GM12878 (cell line): Measurements from ENCODE around the gene TTL. TPM values are rescaled to one million over a fixed set of nuclear protein-coding genes. Genes with fewer than 3 reads are reported as not detected.
A peak's percentile ranks its signal among the peaks of the same experiment; 100 is the strongest.

Experiments
- ATAC-seq: fragments of 200-7000 bp; cut with Tn5 transposase; 3 replicates; pipeline ENCODE4 v1.9.1; 2020; ENCODE audit warnings: mild to moderate bottlenecking, moderate library complexity
- BruUV-seq: library from RNA; stranded (reverse); fragments of 400-500 nt; replicated peaks from 2 replicates; lab custom pipeline; 2021; lab: Mats Ljungman, UMichigan
- CTCF ChIA-PET: fragments of 300-600 bp; sonication (Branson Sonifier 250); formaldehyde crosslinking; extraction: SDS; loops from one replicate; lab custom pipeline; 2021; ENCODE audit warnings: inconsistent platforms; lab: Yijun Ruan, JAX
- POLR2A ChIA-PET: fragments of 350-600 bp; formaldehyde crosslinking; extraction: SDS; loops from one replicate; lab custom pipeline; 2021; ENCODE audit warnings: inconsistent platforms; lab: Charles Lee
- RAD21 ChIA-PET: fragments of 300-600 bp; sonication (Branson Sonifier 250); formaldehyde crosslinking; loops from one replicate; lab custom pipeline; 2023; ENCODE audit warnings: antibody characterized with exemption; ENCODE audit not compliant: unreplicated experiment; lab: Charles Lee
- SMC1A ChIA-PET: fragments of 300-600 bp; sonication (Branson Sonifier 250); formaldehyde crosslinking; loops from one replicate; lab custom pipeline; 2023; ENCODE audit not compliant: unreplicated experiment, uncharacterized antibody; lab: Charles Lee
- DNase-seq: peaks from one replicate; pipeline ENCODE4 v3.0.0-alpha.2; 2011; ENCODE audit warnings: low read depth, low spot score
- FAIRE-seq: peaks from 3 replicates; lab custom pipeline; 2011; peaks lifted over from hg19 to GRCh38; lab: Jason Lieb, UNC
- H2AFZ ChIP-seq: 2 replicates; pipeline ENCODE4 v1.6.0; 2011; ENCODE audit warnings: low read depth, low read length, control low read depth; ENCODE audit not compliant: control insufficient read depth
- H3K27ac ChIP-seq: 2 replicates; pipeline ENCODE4 v1.5.1; 2011; ENCODE audit warnings: control low read depth; ENCODE audit not compliant: control insufficient read depth, insufficient read depth
- H3K27me3 ChIP-seq, 2 experiments: replicated peaks in 1 of 2; 2 replicates each; pipeline versions ENCODE4 v1.6.0 to v1.6.1; 2011; ENCODE audit warnings: low read length in 1 of 2; ENCODE audit not compliant: control insufficient read depth in 2 of 2, insufficient read depth in 2 of 2
- H3K36me3 ChIP-seq, 2 experiments: 2 replicates each; pipeline ENCODE4 v1.5.1; 2011; ENCODE audit warnings: low read length in 1 of 2; ENCODE audit not compliant: control insufficient read depth in 2 of 2, insufficient read depth in 2 of 2
- H3K4me1 ChIP-seq: 2 replicates; pipeline ENCODE4 v1.6.1; 2011; ENCODE audit warnings: mild to moderate bottlenecking, low read length, moderate library complexity, mixed read lengths; ENCODE audit not compliant: control insufficient read depth, insufficient read depth
- H3K4me2 ChIP-seq: 2 replicates; pipeline ENCODE4 v1.6.0; 2011; ENCODE audit warnings: control low read depth; ENCODE audit not compliant: control insufficient read depth, insufficient read depth
- H3K4me3 ChIP-seq: fragments of 200-600 bp; sonication (generic); 2 replicates; pipeline ENCODE4 v1.5.1; 2016
- H3K79me2 ChIP-seq: 2 replicates; pipeline ENCODE4 v1.6.0; 2011; ENCODE audit warnings: low read length; ENCODE audit not compliant: control insufficient read depth, insufficient read depth
- H3K9ac ChIP-seq: 2 replicates; pipeline ENCODE4 v1.8.0; 2011; ENCODE audit warnings: low read length, control low read depth, mixed read lengths; ENCODE audit not compliant: control insufficient read depth, insufficient read depth
- H3K9me3 ChIP-seq: replicated peaks from 3 replicates; pipeline ENCODE4 v1.5.1; 2011; ENCODE audit warnings: mild to moderate bottlenecking, low read length; ENCODE audit not compliant: control insufficient read depth, insufficient read depth
- H4K20me1 ChIP-seq: 2 replicates; pipeline ENCODE4 v1.6.0; 2011; ENCODE audit not compliant: control insufficient read depth, insufficient read depth
- JUNB ChIP-seq: IDR thresholded peaks from 2 replicates; pipeline ENCODE4 v1.6.1; 2016; ENCODE audit warnings: antibody characterized with exemption, mild to moderate bottlenecking
- MXI1 ChIP-seq: fragments of 150-350 bp; IDR thresholded peaks from 2 replicates; pipeline ENCODE4 v1.6.1; 2011; ENCODE audit warnings: low read depth, mild to moderate bottlenecking, inconsistent platforms, low read length, improper control_type of control experiment
- WGBS: methylation state at CpG from one replicate; pipeline ENCODE4 v1.1.6; 2016; ENCODE audit warnings: low lambda C conversion rate; ENCODE audit not compliant: insufficient replicate concordance, insufficient coverage; ENCODE audit errors: missing lambda C conversion rate; 5-methylcytosine and 5-hydroxymethylcytosine counted together
- in situ Hi-C: fragments of 300-500 bp; cut with MboI; formaldehyde crosslinking; loops from 9 replicates; pipeline ENCODE4 v1.14.3; 2018; ENCODE audit warnings: mixed read lengths
- intact Hi-C: fragments of 100-400 bp; cut with micrococcal nuclease; formaldehyde crosslinking; loops from one replicate; pipeline ENCODE4 v1.14.2; 2022; ENCODE audit not compliant: unreplicated experiment
- polyA plus RNA-seq, 11 experiments: library from polyadenylated mRNA; depleted of rRNA in 4 of 11; unstranded in 6 of 11; stranded (reverse) in 5 of 11; fragments of >200 nt; fragmentation: Nextera tagmentation in 4 of 11; fragmentation: Illumina TruSeq in 1 of 11; extraction: Ambion mirVana in 4 of 11; extraction: Trizol in 1 of 11; gene quantifications; 1 replicate in 1 of 11; 2 replicates in 10 of 11; pipeline versions ENCODE4 v1.2.1 to v1.2.3, GENCODE V29; 2011 to 2016; ENCODE audit warnings: inconsistent platforms in 2 of 11, missing spikeins in 2 of 11, low read depth in 1 of 11
- total RNA-seq, 4 experiments: library from RNA; depleted of rRNA in 3 of 4; stranded (reverse); fragments of >200 nt in 3 of 4; fragmentation: Illumina TruSeq in 1 of 4; extraction: Trizol in 1 of 4; gene quantifications; 2 replicates each; pipeline versions ENCODE4 v1.2.1 to v1.2.3, GENCODE V29; 2013 to 2021
- TF ChIP-seq, protein P1 (sequence below): IDR thresholded peaks from 2 replicates; pipeline ENCODE4 v1.6.1; 2012; ENCODE audit warnings: mild to moderate bottlenecking, low read depth, low read length
- TF ChIP-seq, protein P2 (sequence below): fragments of 450-650 bp; IDR thresholded peaks from 2 replicates; pipeline ENCODE4 v1.6.1; 2016; ENCODE audit warnings: mild to moderate bottlenecking, moderate library complexity, borderline replicate concordance
- TF ChIP-seq, protein P3 (sequence below): fragments of 450-650 bp; conservative IDR thresholded peaks from 2 replicates; pipeline ENCODE4 v1.6.1; 2017; ENCODE audit warnings: mild to moderate bottlenecking, moderate library complexity

TTL gene
- total and polyA plus RNA-seq, 10 of the 15 experiments (the other 5 are each of a cell fraction or from before 2014, with no cell fraction given) = 3.9 to 27.1 (median 16.1) TPM

DNA sequence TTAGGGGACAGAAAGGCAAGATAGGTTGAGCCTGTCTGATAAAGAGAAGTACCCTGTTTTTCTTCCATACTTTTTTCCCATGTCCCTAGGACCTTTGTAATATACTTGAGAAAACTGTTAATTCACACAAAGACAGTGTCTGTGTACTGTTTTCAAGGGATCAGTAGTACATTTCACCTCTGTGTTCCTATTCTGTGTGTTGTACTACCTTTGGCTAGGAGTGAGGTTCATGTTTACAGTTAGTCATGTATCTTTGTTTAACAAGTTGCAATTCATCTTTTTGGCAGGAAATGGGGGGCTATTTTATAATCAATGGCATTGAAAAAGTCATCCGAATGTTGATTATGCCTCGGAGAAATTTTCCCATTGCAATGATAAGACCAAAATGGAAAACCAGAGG, 67.0 kb downstream of the TTL start (continued):
- TF ChIP-seq, protein P1, sequence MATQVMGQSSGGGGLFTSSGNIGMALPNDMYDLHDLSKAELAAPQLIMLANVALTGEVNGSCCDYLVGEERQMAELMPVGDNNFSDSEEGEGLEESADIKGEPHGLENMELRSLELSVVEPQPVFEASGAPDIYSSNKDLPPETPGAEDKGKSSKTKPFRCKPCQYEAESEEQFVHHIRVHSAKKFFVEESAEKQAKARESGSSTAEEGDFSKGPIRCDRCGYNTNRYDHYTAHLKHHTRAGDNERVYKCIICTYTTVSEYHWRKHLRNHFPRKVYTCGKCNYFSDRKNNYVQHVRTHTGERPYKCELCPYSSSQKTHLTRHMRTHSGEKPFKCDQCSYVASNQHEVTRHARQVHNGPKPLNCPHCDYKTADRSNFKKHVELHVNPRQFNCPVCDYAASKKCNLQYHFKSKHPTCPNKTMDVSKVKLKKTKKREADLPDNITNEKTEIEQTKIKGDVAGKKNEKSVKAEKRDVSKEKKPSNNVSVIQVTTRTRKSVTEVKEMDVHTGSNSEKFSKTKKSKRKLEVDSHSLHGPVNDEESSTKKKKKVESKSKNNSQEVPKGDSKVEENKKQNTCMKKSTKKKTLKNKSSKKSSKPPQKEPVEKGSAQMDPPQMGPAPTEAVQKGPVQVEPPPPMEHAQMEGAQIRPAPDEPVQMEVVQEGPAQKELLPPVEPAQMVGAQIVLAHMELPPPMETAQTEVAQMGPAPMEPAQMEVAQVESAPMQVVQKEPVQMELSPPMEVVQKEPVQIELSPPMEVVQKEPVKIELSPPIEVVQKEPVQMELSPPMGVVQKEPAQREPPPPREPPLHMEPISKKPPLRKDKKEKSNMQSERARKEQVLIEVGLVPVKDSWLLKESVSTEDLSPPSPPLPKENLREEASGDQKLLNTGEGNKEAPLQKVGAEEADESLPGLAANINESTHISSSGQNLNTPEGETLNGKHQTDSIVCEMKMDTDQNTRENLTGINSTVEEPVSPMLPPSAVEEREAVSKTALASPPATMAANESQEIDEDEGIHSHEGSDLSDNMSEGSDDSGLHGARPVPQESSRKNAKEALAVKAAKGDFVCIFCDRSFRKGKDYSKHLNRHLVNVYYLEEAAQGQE = no peak

DNA sequence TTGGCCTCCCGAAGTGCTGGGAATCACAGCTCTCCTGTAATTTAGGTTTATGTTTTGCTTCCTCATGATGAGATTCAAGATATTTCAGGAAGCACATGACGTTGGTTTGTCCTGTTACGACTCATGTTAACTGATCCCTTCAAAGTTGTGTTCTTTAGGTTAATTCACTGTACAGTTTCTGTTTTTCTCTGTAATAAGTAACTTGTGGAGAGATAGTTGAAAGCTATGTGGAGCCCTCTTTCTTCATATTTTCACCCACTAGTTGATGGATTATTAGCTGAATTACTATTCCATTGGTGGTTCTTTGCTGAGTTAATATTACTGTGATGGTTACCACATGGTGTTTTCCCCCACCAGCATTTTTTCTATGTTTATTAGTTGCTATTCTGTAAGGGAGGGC, 84.1 kb downstream of the TTL start:
- peak; percentile 16 for DNase-seq
- in situ Hi-C loops = no loop called here
- ChIA-PET RAD21 (interaction anchor here (1.2 kb wide), 1 partner anchor 23 kb away, joined by 4 read pairs; no protein-coding TSS in a partner anchor), POLR2A (interaction anchor here (1.5 kb wide), 1 partner anchor 20 kb away, joined by 4 read pairs; no protein-coding TSS in a partner anchor)
- FAIRE-seq = no peak
- Histone ChIP-seq H4K20me1 (no peaks in the 10 kb centered on the region), H3K36me3 (peaks cover 8 to 34% of the 10 kb centered on the region in 2 experiments), H3K79me2 (no peaks in the 10 kb centered on the region)
- WGBS = 65% methylated on average over 3 of the region's 3 CpGs
- BruUV-seq = no TSS peak
- TF ChIP-seq MXI1 = no peak
- 0 out of 2 replicates have a peak, but pooled peaks have one; percentile 14 for TF ChIP-seq JUNB
- TF ChIP-seq, protein P2, sequence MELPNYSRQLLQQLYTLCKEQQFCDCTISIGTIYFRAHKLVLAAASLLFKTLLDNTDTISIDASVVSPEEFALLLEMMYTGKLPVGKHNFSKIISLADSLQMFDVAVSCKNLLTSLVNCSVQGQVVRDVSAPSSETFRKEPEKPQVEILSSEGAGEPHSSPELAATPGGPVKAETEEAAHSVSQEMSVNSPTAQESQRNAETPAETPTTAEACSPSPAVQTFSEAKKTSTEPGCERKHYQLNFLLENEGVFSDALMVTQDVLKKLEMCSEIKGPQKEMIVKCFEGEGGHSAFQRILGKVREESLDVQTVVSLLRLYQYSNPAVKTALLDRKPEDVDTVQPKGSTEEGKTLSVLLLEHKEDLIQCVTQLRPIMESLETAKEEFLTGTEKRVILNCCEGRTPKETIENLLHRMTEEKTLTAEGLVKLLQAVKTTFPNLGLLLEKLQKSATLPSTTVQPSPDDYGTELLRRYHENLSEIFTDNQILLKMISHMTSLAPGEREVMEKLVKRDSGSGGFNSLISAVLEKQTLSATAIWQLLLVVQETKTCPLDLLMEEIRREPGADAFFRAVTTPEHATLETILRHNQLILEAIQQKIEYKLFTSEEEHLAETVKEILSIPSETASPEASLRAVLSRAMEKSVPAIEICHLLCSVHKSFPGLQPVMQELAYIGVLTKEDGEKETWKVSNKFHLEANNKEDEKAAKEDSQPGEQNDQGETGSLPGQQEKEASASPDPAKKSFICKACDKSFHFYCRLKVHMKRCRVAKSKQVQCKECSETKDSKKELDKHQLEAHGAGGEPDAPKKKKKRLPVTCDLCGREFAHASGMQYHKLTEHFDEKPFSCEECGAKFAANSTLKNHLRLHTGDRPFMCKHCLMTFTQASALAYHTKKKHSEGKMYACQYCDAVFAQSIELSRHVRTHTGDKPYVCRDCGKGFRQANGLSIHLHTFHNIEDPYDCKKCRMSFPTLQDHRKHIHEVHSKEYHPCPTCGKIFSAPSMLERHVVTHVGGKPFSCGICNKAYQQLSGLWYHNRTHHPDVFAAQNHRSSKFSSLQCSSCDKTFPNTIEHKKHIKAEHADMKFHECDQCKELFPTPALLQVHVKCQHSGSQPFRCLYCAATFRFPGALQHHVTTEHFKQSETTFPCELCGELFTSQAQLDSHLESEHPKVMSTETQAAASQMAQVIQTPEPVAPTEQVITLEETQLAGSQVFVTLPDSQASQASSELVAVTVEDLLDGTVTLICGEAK = no peak
- TF ChIP-seq, protein P3, sequence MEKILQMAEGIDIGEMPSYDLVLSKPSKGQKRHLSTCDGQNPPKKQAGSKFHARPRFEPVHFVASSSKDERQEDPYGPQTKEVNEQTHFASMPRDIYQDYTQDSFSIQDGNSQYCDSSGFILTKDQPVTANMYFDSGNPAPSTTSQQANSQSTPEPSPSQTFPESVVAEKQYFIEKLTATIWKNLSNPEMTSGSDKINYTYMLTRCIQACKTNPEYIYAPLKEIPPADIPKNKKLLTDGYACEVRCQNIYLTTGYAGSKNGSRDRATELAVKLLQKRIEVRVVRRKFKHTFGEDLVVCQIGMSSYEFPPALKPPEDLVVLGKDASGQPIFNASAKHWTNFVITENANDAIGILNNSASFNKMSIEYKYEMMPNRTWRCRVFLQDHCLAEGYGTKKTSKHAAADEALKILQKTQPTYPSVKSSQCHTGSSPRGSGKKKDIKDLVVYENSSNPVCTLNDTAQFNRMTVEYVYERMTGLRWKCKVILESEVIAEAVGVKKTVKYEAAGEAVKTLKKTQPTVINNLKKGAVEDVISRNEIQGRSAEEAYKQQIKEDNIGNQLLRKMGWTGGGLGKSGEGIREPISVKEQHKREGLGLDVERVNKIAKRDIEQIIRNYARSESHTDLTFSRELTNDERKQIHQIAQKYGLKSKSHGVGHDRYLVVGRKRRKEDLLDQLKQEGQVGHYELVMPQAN = no peak
- TF ChIP-seq, all 136 proteins: peak for 1
- no peak overlapping the region for H2AFZ ChIP-seq
- ChIA-PET CTCF (interaction anchor here (0.7 to 1.9 kb wide), 4 partner anchors 15 to 183 kb away, joined by 3 to 8 read pairs (median 4); no protein-coding TSS in a partner anchor), SMC1A (interaction anchor here (0.8 to 2.2 kb wide), 4 partner anchors 8 to 262 kb away, joined by 3 to 5 read pairs (median 4); no protein-coding TSS in a partner anchor)
- H3K9ac ChIP-seq = no peak overlapping the region
- H3K4me2 ChIP-seq = no peak overlapping the region
- H3K27me3 ChIP-seq = no peaks in the 10 kb centered on the region
- ATAC-seq = peak; percentile 85
- no peaks in the 10 kb centered on the region; the same call in 2 of the 3 replicates for H3K9me3 ChIP-seq
- no peak overlapping the region for H3K4me3 ChIP-seq
- intact Hi-C loops = loop anchor here (5.0 kb wide), 1 partner anchor 84 kb away; the partner anchor contains the start of gene TTL
- H3K27ac ChIP-seq = no peak overlapping the region
- H3K4me1 ChIP-seq = no peaks in the 10 kb centered on the region
